SK-N-SH (cell line): ENCODE measurements around the gene SGF29. TPM values are rescaled to one million over a fixed set of nuclear protein-coding genes. Genes with fewer than 3 reads are reported as not detected.

Source experiments
- CTCF ChIA-PET: fragments of 300-600, 350-600 bp; formaldehyde crosslinking; extraction: SDS; loops from one replicate; lab custom pipeline; 2021; lab: Yijun Ruan, JAX
- POLR2A ChIA-PET: fragments of 350-600 bp; sonication (Branson Sonifier 250); formaldehyde crosslinking; extraction: SDS; loops from one replicate; lab custom pipeline; 2020; ENCODE audit warnings: antibody characterized with exemption, inconsistent platforms; lab: Yijun Ruan, JAX
- DNase-seq: peaks from one replicate; pipeline ENCODE4 v3.0.0; 2012
- H2AFZ ChIP-seq: fragments of 200-600 bp; sonication (generic); 2 replicates; pipeline ENCODE4 v1.8.1; 2016; ENCODE audit warnings: antibody characterized with exemption, mild to moderate bottlenecking, low read depth
- H3F3A ChIP-seq: fragments of 200-600 bp; sonication (generic); replicated peaks from 2 replicates; pipeline ENCODE3; 2016; ENCODE audit warnings: antibody characterized with exemption, mild to moderate bottlenecking; ENCODE audit not compliant: insufficient read depth
- H3K27ac ChIP-seq, 2 experiments: fragments of 200-500 bp in 1 of 2; fragments of 200-600 bp in 1 of 2; sonication (Bioruptor generic) in 1 of 2; sonication (generic), shearing (Covaris generic) in 1 of 2; 2 replicates each; pipeline versions ENCODE4 v1.5.1 to v1.6.1; 2014 to 2016; ENCODE audit warnings: low read depth in 2 of 2, inconsistent platforms in 1 of 2, low read length in 1 of 2, mild to moderate bottlenecking in 1 of 2, mixed read lengths in 1 of 2
- H3K27me3 ChIP-seq: fragments of 200-600 bp; sonication (generic), shearing (Covaris generic); 2 replicates; pipeline ENCODE4 v1.6.1; 2016; ENCODE audit warnings: mixed run types; ENCODE audit not compliant: insufficient read depth
- H3K36me3 ChIP-seq, 2 experiments: fragments of 200-500 bp in 1 of 2; fragments of 200-600 bp in 1 of 2; sonication (Bioruptor generic) in 1 of 2; sonication (generic) in 1 of 2; replicated peaks in 1 of 2; 2 replicates each; pipeline versions ENCODE3 to v1.5.1; 2014 to 2016; ENCODE audit warnings: low read length in 1 of 2, mild to moderate bottlenecking in 1 of 2; ENCODE audit not compliant: insufficient read depth in 2 of 2, control insufficient read depth in 1 of 2
- H3K4me1 ChIP-seq, 2 experiments: fragments of 200-500 bp in 1 of 2; fragments of 200-600 bp in 1 of 2; sonication (Bioruptor generic) in 1 of 2; sonication (generic), shearing (Covaris generic) in 1 of 2; 2 replicates each; pipeline versions ENCODE4 v1.5.1 to v1.6.1; 2014 to 2016; ENCODE audit warnings: low read depth in 1 of 2, low read length in 1 of 2, mixed run types in 1 of 2; ENCODE audit not compliant: insufficient read depth in 2 of 2, control insufficient read depth in 1 of 2
- H3K4me2 ChIP-seq: fragments of 200-600 bp; sonication (generic), shearing (Covaris generic); 2 replicates; pipeline ENCODE4 v1.6.1; 2017; ENCODE audit warnings: mixed run types
- H3K4me3 ChIP-seq, 2 experiments: fragments of 200-500 bp in 1 of 2; fragments of 200-600 bp in 1 of 2; sonication (Bioruptor generic) in 1 of 2; sonication (generic), shearing (Covaris generic) in 1 of 2; 2 replicates each; pipeline versions ENCODE4 v1.5.1 to v1.8.1; 2014 to 2016; ENCODE audit warnings: low read depth in 2 of 2, inconsistent platforms in 1 of 2, low read length in 1 of 2, mild to moderate bottlenecking in 1 of 2, mixed read lengths in 1 of 2, moderate library complexity in 1 of 2
- H3K79me2 ChIP-seq: fragments of 200-600 bp; sonication (generic); 2 replicates; pipeline ENCODE4 v1.8.1; 2017; ENCODE audit warnings: mild to moderate bottlenecking; ENCODE audit not compliant: insufficient read depth
- H3K9ac ChIP-seq: fragments of 200-600 bp; sonication (generic); 2 replicates; pipeline ENCODE4 v1.6.1; 2017; ENCODE audit warnings: mixed run types
- H3K9me2 ChIP-seq: fragments of 200-600 bp; sonication (generic); 2 replicates; pipeline ENCODE4 v1.6.1; 2017; ENCODE audit warnings: mixed run types
- H3K9me3 ChIP-seq: fragments of 200-600 bp; sonication (generic); 2 replicates; pipeline ENCODE4 v1.6.1; 2017; ENCODE audit warnings: mixed run types, mild to moderate bottlenecking, moderate library complexity
- H4K20me1 ChIP-seq: fragments of 200-600 bp; sonication (generic); 2 replicates; pipeline ENCODE4 v1.6.1; 2017; ENCODE audit warnings: mild to moderate bottlenecking, mixed run types; ENCODE audit not compliant: insufficient read depth
- CHD2 ChIP-seq: fragments of 150-350 bp; IDR thresholded peaks from 2 replicates; pipeline ENCODE4 v1.6.1; 2018; ENCODE audit warnings: low read length; ENCODE audit not compliant: partially characterized antibody
- CTCF ChIP-seq: fragments of 200-600 bp; sonication (generic); IDR thresholded peaks from 2 replicates; pipeline ENCODE4 v1.6.1; 2017; ENCODE audit warnings: antibody characterized with exemption, mild to moderate bottlenecking, moderate library complexity
- EP300 ChIP-seq, 2 experiments: IDR thresholded peaks; 2 replicates each; pipeline versions ENCODE4 v1.4.0 to v1.6.1; 2012; ENCODE audit warnings: borderline replicate concordance in 1 of 2, low read depth in 1 of 2, low read length in 1 of 2
- GATA2 ChIP-seq: sonication (generic); formaldehyde crosslinking; IDR thresholded peaks from 2 replicates; pipeline ENCODE4 v1.5.0; 2020; ENCODE audit warnings: mild to moderate bottlenecking, missing genetic modification reagents
- IRF3 ChIP-seq: fragments of 150-350 bp; IDR thresholded peaks from 2 replicates; pipeline ENCODE4 v1.6.1; 2016; ENCODE audit warnings: mild to moderate bottlenecking, low read depth, low read length
- POLR2AphosphoS5 ChIP-seq: IDR thresholded peaks from 2 replicates; pipeline ENCODE4 v1.6.1; 2012; ENCODE audit warnings: low read depth, low read length
- RAD21 ChIP-seq: IDR thresholded peaks from 2 replicates; pipeline ENCODE4 v1.6.1; 2012; ENCODE audit warnings: mild to moderate bottlenecking, low read length
- RCOR1 ChIP-seq: fragments of 150-350 bp; IDR thresholded peaks from 2 replicates; pipeline ENCODE4 v1.6.1; 2017; ENCODE audit warnings: antibody characterized with exemption, low read length
- REST ChIP-seq: IDR thresholded peaks from 2 replicates; pipeline ENCODE4 v1.6.1; 2012; ENCODE audit warnings: mild to moderate bottlenecking, low read depth, low read length, moderate library complexity
- SIN3A ChIP-seq: IDR thresholded peaks from 2 replicates; pipeline ENCODE4 v1.6.1; 2012; ENCODE audit warnings: low read depth, mild to moderate bottlenecking, low read length, moderate library complexity, borderline replicate concordance
- ZBTB33 ChIP-seq: IDR thresholded peaks from 2 replicates; pipeline ENCODE4 v1.4.0; 2012; ENCODE audit warnings: low read depth, borderline replicate concordance
- WGBS: methylation state at CpG from one replicate; pipeline ENCODE4 v1.1.6; 2017; ENCODE audit warnings: low lambda C conversion rate; 5-methylcytosine and 5-hydroxymethylcytosine counted together
- polyA plus RNA-seq, 3 experiments: library from polyadenylated mRNA; depleted of rRNA; stranded (reverse); fragments of >200 nt; gene quantifications; 2 replicates each; pipeline ENCODE4 v1.2.3, GENCODE V29; 2012
- TF ChIP-seq, protein P1 (sequence below): fragments of 150-350 bp; IDR thresholded peaks from 2 replicates; pipeline ENCODE4 v1.6.1; 2017; ENCODE audit warnings: antibody characterized with exemption, low read length, low read depth, borderline replicate concordance

SGF29 gene
- polyA plus RNA-seq, 1 of the 3 experiments (the other 2 are of a cell fraction): 4.6 TPM

GRCh38 chr16:28554634-28555423 is 1.1 kb downstream of the SGF29 start:
- peak overlapping the region; percentile 87 for H2AFZ ChIP-seq
- no peak for DNase-seq
- WGBS: 78% methylated on average over 15 of the region's 15 CpGs
- H3F3A ChIP-seq: no peaks in the 10 kb centered on the region
- H3K9me2 ChIP-seq: no peaks in the 10 kb centered on the region
- CTCF ChIA-PET: interaction anchor here (0.9 to 1.1 kb wide), 2 partner anchors 11 to 15 kb away, joined by 3 read pairs; no protein-coding TSS in a partner anchor
- peak overlapping the region; percentile 77 for H3K4me2 ChIP-seq
- H3K9ac ChIP-seq: no peak overlapping the region; the same call in 1 of the 2 replicates
- peaks cover 0 to 3% of the 10 kb centered on the region in 2 experiments; a peak in 2 of 4 replicates for H3K4me1 ChIP-seq
- H3K27me3 ChIP-seq: no peaks in the 10 kb centered on the region
- H3K36me3 ChIP-seq: peaks cover 0 to 6% of the 10 kb centered on the region in 2 experiments
- no peak for TF ChIP-seq RAD21
- TF ChIP-seq IRF3: no peak
- no peak for TF ChIP-seq EP300 (IDR thresholded peaks at IDR 0.05; ENCODE audit: borderline replicate concordance in 1 of 2, low read depth in 1 of 2, low read length in 1 of 2)
- TF ChIP-seq, protein P1, sequence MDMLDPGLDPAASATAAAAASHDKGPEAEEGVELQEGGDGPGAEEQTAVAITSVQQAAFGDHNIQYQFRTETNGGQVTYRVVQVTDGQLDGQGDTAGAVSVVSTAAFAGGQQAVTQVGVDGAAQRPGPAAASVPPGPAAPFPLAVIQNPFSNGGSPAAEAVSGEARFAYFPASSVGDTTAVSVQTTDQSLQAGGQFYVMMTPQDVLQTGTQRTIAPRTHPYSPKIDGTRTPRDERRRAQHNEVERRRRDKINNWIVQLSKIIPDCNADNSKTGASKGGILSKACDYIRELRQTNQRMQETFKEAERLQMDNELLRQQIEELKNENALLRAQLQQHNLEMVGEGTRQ: no peak
- TF ChIP-seq SIN3A: no peak
- no peak for TF ChIP-seq CTCF
- TF ChIP-seq GATA2 (CRISPR knock-in tag): no peak
- no peak for TF ChIP-seq POLR2AphosphoS5
- TF ChIP-seq CHD2: no peak
- TF ChIP-seq RCOR1: no peak
- no peak for TF ChIP-seq ZBTB33
- TF ChIP-seq REST: no peak
- H3K9me3 ChIP-seq: no peaks in the 10 kb centered on the region
- no peaks in the 10 kb centered on the region for H4K20me1 ChIP-seq
- H3K4me3 ChIP-seq: peak overlapping the region; percentile 44 to 55
- peaks cover 13% of the 10 kb centered on the region for H3K79me2 ChIP-seq
- no peak overlapping the region; a peak in 1 of 4 replicates for H3K27ac ChIP-seq
- POLR2A ChIA-PET: interaction anchor here (0.7 kb wide), 1 partner anchor 63 kb away, joined by 3 read pairs; the partner anchor contains the start of gene CLN3
